ENCODE measurements around the gene CDC14A.
"Not testable (repeated sequence)": the region's sequence is repeated elsewhere in the genome, so short reads cannot be mapped to it uniquely, and the experiment has no call there.

The CDC14A gene

DNA sequence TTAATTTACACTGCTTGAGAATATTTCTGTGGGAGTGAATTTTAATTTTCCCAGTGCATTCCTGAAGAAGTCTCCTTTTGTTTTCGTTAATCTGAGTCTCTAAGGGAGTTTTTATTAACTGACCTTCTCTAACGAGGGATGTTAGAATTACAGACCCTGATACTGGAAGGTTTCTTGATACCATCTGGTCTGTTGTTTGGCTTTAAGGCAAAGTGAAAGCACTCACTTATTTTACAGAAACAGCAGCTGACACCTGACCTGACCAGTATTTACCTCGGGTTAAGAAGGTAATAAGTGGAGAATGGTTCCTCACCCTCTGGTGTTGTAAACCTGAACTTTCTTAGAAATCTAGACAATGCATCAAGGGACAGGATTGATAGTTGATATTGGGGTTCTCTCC, 12.4 kb downstream of the CDC14A start:
- no peak for DNase-seq

DNA sequence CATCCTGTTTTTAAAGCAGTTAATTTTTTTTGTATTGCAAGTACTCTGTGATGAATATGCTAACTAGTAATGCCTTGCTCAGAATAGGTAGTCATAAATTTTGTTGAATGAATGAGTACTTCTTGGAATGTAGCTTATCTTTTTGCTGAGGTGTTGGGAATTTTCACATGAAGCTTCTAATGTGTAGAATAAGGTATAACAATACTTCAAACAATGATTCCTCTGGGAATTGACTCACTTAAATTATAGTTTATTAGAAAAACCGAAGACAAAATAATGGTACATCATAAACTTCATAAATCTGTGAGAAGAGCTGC, 13.9 kb downstream of the CDC14A start:
- DNase-seq: no peak

DNA sequence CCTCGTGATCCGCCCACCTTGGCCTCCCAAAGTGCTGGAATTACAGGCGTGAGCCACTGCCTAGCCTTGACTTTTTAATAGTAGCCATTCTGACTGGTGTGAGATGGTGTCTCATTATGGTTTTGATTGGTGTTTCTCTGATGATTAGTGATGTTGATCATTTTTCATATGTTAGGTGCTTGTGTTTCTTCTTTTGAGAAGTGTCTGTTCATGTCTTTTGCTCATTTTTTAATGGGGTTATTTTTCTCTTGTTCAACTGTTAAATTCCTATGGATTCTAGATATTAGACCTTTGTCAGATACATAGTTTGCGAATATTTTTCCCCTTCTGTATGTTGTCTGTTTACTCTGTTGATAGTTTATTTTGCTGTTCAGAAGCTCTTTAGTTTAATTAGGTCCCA, 17.0 kb downstream of the CDC14A start:
- DNase-seq: not testable (repeated sequence)

DNA sequence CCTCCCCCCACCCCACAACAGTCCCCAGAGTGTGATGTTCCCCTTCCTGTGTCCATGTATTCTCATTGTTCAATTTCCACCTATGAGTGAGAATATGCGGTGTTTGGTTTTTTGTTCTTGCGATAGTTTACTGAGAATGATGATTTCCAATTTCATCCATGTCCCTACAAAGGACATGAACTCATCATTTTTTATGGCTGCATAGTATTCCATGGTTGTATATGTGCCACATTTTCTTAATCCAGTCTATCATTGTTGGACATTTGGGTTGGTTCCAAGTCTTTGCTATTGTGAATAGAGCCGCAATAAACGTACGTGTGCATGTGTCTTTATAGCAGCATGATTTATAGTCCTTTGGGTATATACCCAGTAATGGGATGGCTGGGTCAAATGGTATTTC, 21.6 kb downstream of the CDC14A start:
- not testable (repeated sequence) for DNase-seq

DNA sequence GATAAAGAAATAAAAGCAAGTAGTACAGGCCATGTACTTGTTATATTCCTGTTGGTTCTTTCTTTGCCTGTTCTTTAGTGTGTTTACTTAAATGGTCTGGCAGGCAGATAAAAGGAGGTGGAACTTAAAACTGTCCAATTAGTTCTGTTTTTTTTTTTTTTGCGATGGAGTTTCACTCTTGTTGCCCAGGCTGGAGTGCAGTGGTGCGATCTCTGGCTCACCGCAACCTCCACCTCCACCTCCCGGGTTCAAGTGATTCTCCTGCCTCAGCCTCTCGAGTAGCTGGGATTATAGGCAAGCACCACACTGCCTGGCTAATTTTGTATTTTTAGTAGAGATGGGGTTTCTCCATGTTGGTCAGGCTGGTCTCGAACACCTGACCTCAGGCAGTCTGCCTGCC, 24.6 kb downstream of the CDC14A start:
- not testable (repeated sequence) for DNase-seq

- DNase-seq: no peak
Measured at GRCh38 chr1:100377590-100378361, 25.5 kb downstream of the CDC14A start.

DNA sequence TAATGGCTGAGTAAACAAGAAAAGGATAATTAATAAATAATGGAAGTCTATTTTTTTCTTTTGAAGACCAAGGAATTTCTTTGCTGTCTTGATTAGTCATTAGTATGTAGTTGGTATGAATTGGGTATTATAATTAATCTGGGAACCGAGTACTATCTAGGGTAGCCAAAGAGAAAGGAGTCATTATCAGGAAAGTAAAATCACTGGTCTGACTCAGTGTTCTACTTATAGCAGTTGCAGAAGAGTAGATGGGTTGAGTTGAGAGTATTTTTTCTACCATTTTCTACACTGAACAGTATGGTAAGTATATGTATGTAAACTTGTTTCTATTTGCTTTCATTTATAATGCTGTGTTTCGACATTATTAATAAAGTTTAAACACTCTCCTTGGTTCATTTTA, 26.6 kb downstream of the CDC14A start:
- no peak for DNase-seq

- DNase-seq: no peak
Measured at GRCh38 chr1:100380635-100381034, 28.3 kb downstream of the CDC14A start.

- DNase-seq: no peak
Measured at GRCh38 chr1:100382657-100383056, 30.4 kb downstream of the CDC14A start.

DNA sequence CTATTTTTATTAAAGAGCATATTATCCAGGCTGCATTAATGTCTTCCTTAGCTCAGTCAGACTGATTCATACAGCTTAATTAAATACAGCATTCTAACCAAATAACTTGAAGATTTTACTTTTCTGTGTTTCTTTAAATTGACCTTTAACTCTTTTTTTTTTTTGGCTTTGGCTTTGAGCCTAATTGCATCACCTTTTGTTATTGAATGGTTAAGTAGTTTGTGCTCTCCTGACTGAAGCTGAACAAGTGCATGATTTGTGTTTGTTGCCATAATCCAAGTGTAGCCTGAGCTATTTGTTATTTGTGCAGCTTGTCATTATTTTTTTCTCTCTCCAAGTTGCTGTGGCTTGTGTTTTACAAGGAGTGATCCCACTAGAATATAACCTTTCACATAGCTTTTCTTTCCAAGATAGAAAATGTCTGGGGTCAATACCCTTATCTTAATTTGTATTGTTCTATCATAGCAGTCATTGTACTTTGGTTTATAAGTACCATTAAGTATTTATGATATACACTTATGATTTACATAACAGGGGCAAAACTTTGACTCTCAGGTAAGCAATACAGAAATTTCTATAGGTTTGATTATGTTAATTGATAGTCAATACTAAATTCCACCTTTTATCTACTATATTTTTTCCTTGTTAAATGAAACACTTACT, 31.6 kb downstream of the CDC14A start:
- DNase-seq: peak; percentile 20

DNA sequence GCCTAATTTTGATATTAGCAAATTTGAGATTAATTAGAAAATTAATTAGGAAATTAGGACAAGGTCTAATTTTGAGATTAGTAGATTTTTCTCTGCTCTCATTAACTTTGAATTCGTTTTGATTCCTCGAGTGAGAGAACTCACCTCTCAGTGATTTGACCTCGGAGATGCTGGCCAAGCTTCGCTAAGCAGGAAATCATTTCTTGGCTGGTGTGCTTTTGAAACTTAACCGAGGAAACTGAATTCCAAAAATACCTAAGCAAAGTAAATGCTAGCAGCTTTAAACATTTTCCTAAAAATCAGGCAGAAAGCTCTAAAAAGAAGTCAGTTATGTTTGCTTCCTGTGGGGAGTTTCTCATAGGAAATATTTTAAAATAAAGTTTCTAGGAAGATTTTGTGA, 34.9 kb downstream of the CDC14A start:
- no peak for DNase-seq

DNA sequence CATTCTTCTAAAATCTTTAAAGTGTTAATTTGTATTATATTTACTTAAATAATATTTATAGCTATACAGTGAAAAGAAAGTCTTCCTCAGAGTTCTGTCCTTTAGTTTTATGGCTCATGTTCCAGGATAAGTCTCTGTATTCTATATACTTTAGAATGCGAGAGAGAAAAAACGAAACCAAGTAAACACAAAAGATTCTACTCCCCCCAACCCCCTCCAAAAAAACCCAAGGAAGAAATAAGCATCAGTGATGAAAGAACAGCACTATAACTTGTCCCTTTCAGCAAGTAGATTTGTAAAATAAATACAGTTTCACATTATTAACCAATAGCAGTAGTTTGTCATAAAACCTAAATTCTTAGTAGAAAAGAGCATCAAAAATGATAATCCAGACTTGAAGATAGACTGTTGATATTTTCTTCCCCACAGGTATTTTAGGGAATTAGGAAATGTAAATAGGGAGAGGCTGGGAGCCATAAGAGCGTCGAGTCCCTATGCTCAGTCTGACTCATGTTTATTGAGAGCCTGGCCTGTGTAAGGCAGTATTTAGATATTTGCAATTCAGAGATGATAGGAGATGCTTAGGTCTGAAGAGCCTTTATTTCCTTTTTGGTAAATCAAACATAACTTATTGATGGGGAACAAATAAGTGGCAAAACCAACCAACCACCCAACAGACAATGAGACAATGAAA, 35.5 kb downstream of the CDC14A start:
- DNase-seq: no peak

- no peak for DNase-seq
Measured at GRCh38 chr1:100390531-100390930, 38.2 kb downstream of the CDC14A start.

DNA sequence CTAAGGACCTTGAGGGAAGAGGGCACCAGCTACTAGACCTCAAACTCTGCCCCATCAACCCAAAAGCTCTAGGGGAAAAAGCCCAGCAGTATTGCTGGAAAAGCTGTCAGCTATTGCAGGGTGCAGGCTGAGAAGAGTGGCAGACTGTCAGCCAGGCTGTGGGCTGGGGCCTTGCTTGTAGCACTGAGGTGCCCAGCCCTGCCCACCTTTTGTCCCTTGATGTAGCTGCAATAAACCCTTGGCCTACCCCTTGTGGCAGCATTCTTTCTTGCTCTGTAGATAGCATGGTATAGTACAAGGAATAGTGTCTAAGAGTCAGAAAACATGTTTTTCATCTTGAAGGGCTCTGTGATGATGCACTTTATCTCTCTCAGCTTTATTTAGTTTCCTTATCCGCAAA, 39.4 kb downstream of the CDC14A start:
- no peak for DNase-seq

- no peak for DNase-seq
Measured at GRCh38 chr1:100392756-100393155, 40.5 kb downstream of the CDC14A start.

DNA sequence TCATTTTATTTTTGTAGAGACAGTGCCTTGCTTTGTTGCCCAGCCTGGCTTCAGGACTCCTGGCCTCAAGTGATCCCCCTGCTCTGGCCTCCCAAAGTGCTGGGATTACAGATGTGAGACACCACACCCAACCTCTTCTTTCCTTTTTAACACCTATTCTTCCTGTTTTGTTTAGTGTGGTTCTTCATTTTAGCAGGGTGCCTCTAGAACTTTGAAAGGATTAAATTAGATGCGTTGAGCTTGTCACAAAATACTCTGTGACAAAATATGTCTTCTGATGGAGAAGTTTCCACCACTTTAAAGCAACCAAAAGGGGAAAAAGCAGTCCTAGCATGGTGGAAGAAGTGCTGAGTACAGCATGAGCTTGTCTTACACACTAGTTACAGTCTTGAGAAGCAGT, 42.0 kb downstream of the CDC14A start:
- no peak for DNase-seq

GRCh38 chr1:100395913-100396312, 43.6 kb downstream of the CDC14A start:
- no peak for DNase-seq

GRCh38 chr1:100396651-100397050, 44.3 kb downstream of the CDC14A start:
- no peak for DNase-seq

- DNase-seq: no peak
Measured at GRCh38 chr1:100397681-100398080, 45.4 kb downstream of the CDC14A start.

DNA sequence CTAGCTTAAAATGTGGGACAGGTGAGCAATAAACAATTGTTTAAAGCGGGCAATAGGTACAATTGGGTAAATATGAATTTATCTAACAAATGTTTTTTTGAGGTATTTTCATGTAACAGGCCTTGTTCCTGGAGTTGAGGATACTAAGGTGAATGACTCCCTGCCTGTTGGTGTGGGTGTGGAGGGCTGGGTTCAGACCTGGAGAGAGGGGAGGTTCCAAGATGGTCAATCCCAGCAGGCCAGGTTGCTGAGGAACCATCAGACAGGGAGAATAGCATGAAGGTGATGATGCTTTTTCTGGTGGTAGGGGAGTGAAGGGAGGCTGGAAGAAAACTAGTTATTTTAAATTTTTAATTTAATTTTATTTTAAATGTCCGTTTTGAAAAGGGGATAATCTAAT, 46.3 kb downstream of the CDC14A start:
- no peak for DNase-seq

DNA sequence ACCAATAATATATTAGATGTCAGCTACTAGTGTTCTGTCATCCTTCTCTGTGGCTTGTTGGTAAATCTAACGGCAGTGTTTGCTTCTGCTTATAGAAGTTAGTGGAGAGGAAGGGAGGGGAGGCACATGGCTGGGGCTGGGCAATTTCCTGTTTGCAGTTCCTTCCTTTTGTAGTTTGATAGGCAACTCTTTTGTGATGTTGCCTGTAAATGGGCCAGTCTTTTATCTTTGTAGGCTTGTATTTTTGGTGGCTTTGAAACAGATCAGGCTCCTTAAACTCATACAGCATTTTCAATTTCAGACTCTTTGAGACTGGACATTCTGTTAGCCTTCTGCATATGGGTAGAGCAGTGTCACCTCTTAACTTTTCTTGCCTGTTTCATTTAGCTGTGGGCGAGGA, 48.1 kb downstream of the CDC14A start:
- DNase-seq: no peak

DNA sequence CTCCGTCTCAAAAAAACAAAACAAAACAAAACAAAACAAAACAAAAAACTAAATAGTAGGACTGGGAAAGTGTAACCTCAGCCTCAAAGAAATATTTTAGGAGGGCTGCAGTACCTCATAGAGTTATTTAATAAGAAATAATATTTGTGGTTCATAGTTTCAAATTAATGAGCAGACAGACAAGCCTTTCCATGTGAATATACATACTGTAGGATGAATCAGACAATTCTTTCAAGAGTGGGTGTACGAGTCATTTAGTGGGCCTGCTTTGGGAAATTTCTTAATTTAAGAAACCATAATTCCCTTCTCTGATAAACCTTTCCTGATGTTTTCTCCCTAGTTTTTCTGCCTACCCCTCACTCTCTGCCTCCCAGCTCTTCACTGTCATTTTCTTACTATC, 52.5 kb downstream of the CDC14A start:
- no peak for DNase-seq

DNA sequence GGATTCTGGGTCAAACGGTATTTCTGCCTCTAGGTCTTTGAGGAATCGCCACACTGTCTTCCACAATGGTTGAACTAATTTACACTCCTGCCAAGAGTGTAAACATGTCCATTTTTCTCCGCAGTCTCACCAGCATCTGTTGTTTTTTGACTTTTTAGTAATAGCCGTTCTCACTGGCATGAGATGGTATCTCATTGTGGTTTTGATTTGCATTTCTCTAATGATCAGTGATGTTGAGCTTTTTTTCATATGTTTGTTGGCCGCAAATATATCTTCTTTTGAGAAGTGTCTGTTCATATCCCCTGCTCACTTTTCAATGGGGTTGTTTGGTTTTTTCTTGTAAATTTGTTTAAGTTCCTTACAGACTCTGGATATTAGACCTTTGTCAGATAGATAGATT, 53.6 kb downstream of the CDC14A start:
- DNase-seq: not testable (repeated sequence)

DNA sequence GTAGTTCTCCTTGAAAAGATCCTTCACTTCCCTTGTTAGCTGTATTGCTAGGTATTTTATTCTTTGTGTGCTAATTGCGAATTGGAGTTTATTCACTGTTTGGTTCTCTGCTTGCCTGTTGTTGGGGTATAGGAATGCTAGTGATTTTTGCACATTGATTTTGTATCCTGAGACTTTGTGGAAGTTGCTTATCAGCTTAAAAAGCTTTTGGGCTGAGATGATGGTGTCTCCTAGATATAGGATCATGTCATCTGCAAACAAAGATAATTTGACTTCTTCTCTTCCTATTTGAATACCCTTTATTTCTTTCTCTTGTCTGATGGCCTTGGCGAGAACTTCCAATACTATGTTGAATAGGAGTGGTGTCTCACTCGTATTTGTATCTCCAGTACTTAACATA, 55.1 kb downstream of the CDC14A start:
- DNase-seq: not testable (repeated sequence)
